Mucosa of rectum (tissue), 2 donors: Measurements from ENCODE around the gene ICA1.

Experiments
- H3K27ac ChIP-seq, 2 donors: one replicate each; pipeline ENCODE4 v1.7.0; 2013; ENCODE audit warnings: inconsistent platforms in 2 of 2, low read depth in 2 of 2, low read length in 2 of 2
- H3K27me3 ChIP-seq, 2 donors: one replicate each; pipeline ENCODE4 v1.7.0; 2013; ENCODE audit warnings: low read length in 2 of 2; ENCODE audit not compliant: control insufficient read depth in 2 of 2, insufficient read depth in 2 of 2
- H3K36me3 ChIP-seq, 2 donors: one replicate each; pipeline ENCODE4 v1.7.0; 2013; ENCODE audit warnings: low read length in 2 of 2; ENCODE audit not compliant: control insufficient read depth in 2 of 2, insufficient read depth in 2 of 2
- H3K4me1 ChIP-seq, 2 donors: one replicate each; pipeline ENCODE4 v1.7.0; 2013; ENCODE audit warnings: low read length in 2 of 2, mild to moderate bottlenecking in 1 of 2; ENCODE audit not compliant: control insufficient read depth in 2 of 2, insufficient read depth in 2 of 2
- H3K4me3 ChIP-seq, 2 donors: one replicate each; pipeline ENCODE4 v1.7.0; 2013; ENCODE audit warnings: low read length in 2 of 2
- H3K9ac ChIP-seq, 2 donors: one replicate each; pipeline ENCODE4 v1.7.0; 2013; ENCODE audit warnings: low read length in 2 of 2, low read depth in 1 of 2, mild to moderate bottlenecking in 1 of 2
- H3K9me3 ChIP-seq, 2 donors: one replicate each; pipeline ENCODE4 v1.7.0; 2013; ENCODE audit warnings: low read length in 2 of 2; ENCODE audit not compliant: control insufficient read depth in 2 of 2
- donor health status: healthy.
- donor health status: Normal muscosa, but diverticular disease.

ICA1 gene

GRCh38 chr7:8228766-8229674, 32.9 kb downstream of the ICA1 start:
- no peaks in the 10 kb centered on the region for H3K9me3 ChIP-seq
- no peak overlapping the region for H3K9ac ChIP-seq
- no peak overlapping the region for H3K27ac ChIP-seq
- peaks cover 5 to 10% of the 10 kb centered on the region in 2 donors for H3K36me3 ChIP-seq
- H3K27me3 ChIP-seq, result no peaks in the 10 kb centered on the region
- no peaks in the 10 kb centered on the region for H3K4me1 ChIP-seq
- no peak overlapping the region for H3K4me3 ChIP-seq

- H3K4me3 ChIP-seq, result no peak overlapping the region
- peaks cover 5 to 9% of the 10 kb centered on the region in 2 donors for H3K36me3 ChIP-seq
Observed at GRCh38 chr7:8228068-8228467, 33.9 kb downstream of the ICA1 start.

GRCh38 chr7:8227261-8227660, 34.7 kb downstream of the ICA1 start:
- H3K9ac ChIP-seq, result no peak overlapping the region
- H3K4me1 ChIP-seq, result no peaks in the 10 kb centered on the region
- no peaks in the 10 kb centered on the region for H3K9me3 ChIP-seq
- no peaks in the 10 kb centered on the region for H3K27me3 ChIP-seq
- H3K36me3 ChIP-seq, result peaks cover 5 to 6% of the 10 kb centered on the region in 2 donors
- H3K27ac ChIP-seq, result no peak overlapping the region
- H3K4me3 ChIP-seq, result no peak overlapping the region

More at GRCh38 chr7:8228068-8228467, 33.9 kb downstream of the ICA1 start:
- H3K9me3 ChIP-seq, result no peaks in the 10 kb centered on the region
- H3K27me3 ChIP-seq, result no peaks in the 10 kb centered on the region
- H3K27ac ChIP-seq, result no peak overlapping the region
- H3K4me1 ChIP-seq, result no peaks in the 10 kb centered on the region
- no peak overlapping the region for H3K9ac ChIP-seq

- no peaks in the 10 kb centered on the region for H3K9me3 ChIP-seq
- no peak overlapping the region for H3K9ac ChIP-seq
- no peak overlapping the region for H3K4me3 ChIP-seq
- H3K36me3 ChIP-seq, result peaks cover 3 to 6% of the 10 kb centered on the region in 2 donors
- H3K27ac ChIP-seq, result no peak overlapping the region
- H3K4me1 ChIP-seq, result no peaks in the 10 kb centered on the region
- no peaks in the 10 kb centered on the region for H3K27me3 ChIP-seq
Observed at GRCh38 chr7:8226501-8226900, 35.5 kb downstream of the ICA1 start.

GRCh38 chr7:8221567-8221966, 40.4 kb downstream of the ICA1 start:
- Histone ChIP-seq H3K27me3 (no peaks in the 10 kb centered on the region), H3K36me3 (peaks cover 7 to 15% of the 10 kb centered on the region in 2 donors), H3K27ac (no peak overlapping the region)

GRCh38 chr7:8221101-8221495, 40.9 kb downstream of the ICA1 start:
- H3K4me1 ChIP-seq, result no peaks in the 10 kb centered on the region
- H3K4me3 ChIP-seq, result no peak overlapping the region
- H3K9me3 ChIP-seq, result no peaks in the 10 kb centered on the region
- peaks cover 7 to 15% of the 10 kb centered on the region in 2 donors for H3K36me3 ChIP-seq
- H3K9ac ChIP-seq, result no peak overlapping the region
- no peaks in the 10 kb centered on the region for H3K27me3 ChIP-seq
- no peak overlapping the region for H3K27ac ChIP-seq

More at GRCh38 chr7:8221567-8221966, 40.4 kb downstream of the ICA1 start:
- no peaks in the 10 kb centered on the region for H3K4me1 ChIP-seq
- no peak overlapping the region for H3K4me3 ChIP-seq
- no peaks in the 10 kb centered on the region for H3K9me3 ChIP-seq
- H3K9ac ChIP-seq, result no peak overlapping the region

GRCh38 chr7:8220376-8221100, 41.4 kb downstream of the ICA1 start:
- H3K27ac ChIP-seq, result no peak overlapping the region
- H3K9me3 ChIP-seq, result no peaks in the 10 kb centered on the region
- no peaks in the 10 kb centered on the region for H3K27me3 ChIP-seq
- no peak overlapping the region for H3K9ac ChIP-seq
- H3K4me3 ChIP-seq, result no peak overlapping the region
- peaks cover 7 to 15% of the 10 kb centered on the region in 2 donors for H3K36me3 ChIP-seq
- no peaks in the 10 kb centered on the region for H3K4me1 ChIP-seq

GRCh38 chr7:8217200-8218068, 44.5 kb downstream of the ICA1 start:
- H3K36me3 ChIP-seq, result peaks cover 10 to 15% of the 10 kb centered on the region in 2 donors
- no peaks in the 10 kb centered on the region for H3K4me1 ChIP-seq
- H3K4me3 ChIP-seq, result no peak overlapping the region
- H3K27ac ChIP-seq, result no peak overlapping the region
- H3K9me3 ChIP-seq, result no peaks in the 10 kb centered on the region
- no peak overlapping the region for H3K9ac ChIP-seq
- H3K27me3 ChIP-seq, result no peaks in the 10 kb centered on the region

GRCh38 chr7:8216334-8216690, 45.7 kb downstream of the ICA1 start:
- no peak overlapping the region for H3K4me3 ChIP-seq
- H3K9me3 ChIP-seq, result no peaks in the 10 kb centered on the region
- no peaks in the 10 kb centered on the region for H3K27me3 ChIP-seq
- no peaks in the 10 kb centered on the region for H3K4me1 ChIP-seq
- no peak overlapping the region for H3K9ac ChIP-seq
- H3K36me3 ChIP-seq, result peaks cover 10 to 15% of the 10 kb centered on the region in 2 donors
- no peak overlapping the region for H3K27ac ChIP-seq
